Left ventricle myocardium inferior (tissue), 1 donor: ENCODE data around the gene CCDC187. TPM values are rescaled to one million over a fixed set of nuclear protein-coding genes. Genes with fewer than 3 reads are reported as not detected.

ENCODE experiments used
- DNase-seq: peaks from one replicate; pipeline ENCODE4 v3.0.0-alpha.2; 2020
- H3K27ac ChIP-seq: fragments of 200-600 bp; replicated peaks from 2 replicates; pipeline ENCODE4 v1.8.0; 2021
- H3K27me3 ChIP-seq: fragments of 200-600 bp; 2 replicates; pipeline ENCODE4 v1.8.0; 2021; ENCODE audit warnings: low read depth
- H3K36me3 ChIP-seq: fragments of 200-600 bp; 2 replicates; pipeline ENCODE4 v1.8.0; 2021
- H3K4me1 ChIP-seq: fragments of 200-600 bp; 2 replicates; pipeline ENCODE4 v1.8.0; 2021
- H3K4me3 ChIP-seq: fragments of 200-600 bp; 2 replicates; pipeline ENCODE4 v1.8.0; 2021; ENCODE audit warnings: mild to moderate bottlenecking, moderate library complexity
- H3K9me3 ChIP-seq: fragments of 200-600 bp; replicated peaks from 2 replicates; pipeline ENCODE4 v1.8.0; 2021
- intact Hi-C: fragments of 100-400 bp; cut with micrococcal nuclease; formaldehyde crosslinking; loops from one replicate; pipeline ENCODE4 v1.11.0; 2022
- total RNA-seq: library from RNA; stranded (reverse); fragmentation: NEBNext Ultra II Directional; extraction: Animal tissue kit (Norgen Biotek cat#: 25700); gene quantifications from one replicate; pipeline ENCODE4 v1.2.1, GENCODE V29; 2021
- TF ChIP-seq, protein P1 (sequence below): fragments of 200-600 bp; IDR thresholded peaks from 2 replicates; pipeline ENCODE4 v1.8.0; 2021; ENCODE audit warnings: antibody characterized with exemption, mild to moderate bottlenecking, borderline replicate concordance
- donor health status: DM: no; HTN: yes; CAD: no; lungs with severe emphysema.

Gene CCDC187
- total RNA-seq, 1 donor from 2014 or later = not detected

- no peak overlapping the region for H3K27ac ChIP-seq
- H3K9me3 ChIP-seq = no peaks in the 10 kb centered on the region
- intact Hi-C loops = no loop called here
- TF ChIP-seq, protein P1, sequence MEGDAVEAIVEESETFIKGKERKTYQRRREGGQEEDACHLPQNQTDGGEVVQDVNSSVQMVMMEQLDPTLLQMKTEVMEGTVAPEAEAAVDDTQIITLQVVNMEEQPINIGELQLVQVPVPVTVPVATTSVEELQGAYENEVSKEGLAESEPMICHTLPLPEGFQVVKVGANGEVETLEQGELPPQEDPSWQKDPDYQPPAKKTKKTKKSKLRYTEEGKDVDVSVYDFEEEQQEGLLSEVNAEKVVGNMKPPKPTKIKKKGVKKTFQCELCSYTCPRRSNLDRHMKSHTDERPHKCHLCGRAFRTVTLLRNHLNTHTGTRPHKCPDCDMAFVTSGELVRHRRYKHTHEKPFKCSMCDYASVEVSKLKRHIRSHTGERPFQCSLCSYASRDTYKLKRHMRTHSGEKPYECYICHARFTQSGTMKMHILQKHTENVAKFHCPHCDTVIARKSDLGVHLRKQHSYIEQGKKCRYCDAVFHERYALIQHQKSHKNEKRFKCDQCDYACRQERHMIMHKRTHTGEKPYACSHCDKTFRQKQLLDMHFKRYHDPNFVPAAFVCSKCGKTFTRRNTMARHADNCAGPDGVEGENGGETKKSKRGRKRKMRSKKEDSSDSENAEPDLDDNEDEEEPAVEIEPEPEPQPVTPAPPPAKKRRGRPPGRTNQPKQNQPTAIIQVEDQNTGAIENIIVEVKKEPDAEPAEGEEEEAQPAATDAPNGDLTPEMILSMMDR = no peak
- H3K27me3 ChIP-seq = no peaks in the 10 kb centered on the region
- no peak overlapping the region for H3K4me3 ChIP-seq
- DNase-seq = no peak
- peaks cover 25% of the 10 kb centered on the region for H3K36me3 ChIP-seq
- H3K4me1 ChIP-seq = no peaks in the 10 kb centered on the region
Measured at GRCh38 chr9:136226680-136227407, 77.0 kb downstream of the CCDC187 start.

DNA sequence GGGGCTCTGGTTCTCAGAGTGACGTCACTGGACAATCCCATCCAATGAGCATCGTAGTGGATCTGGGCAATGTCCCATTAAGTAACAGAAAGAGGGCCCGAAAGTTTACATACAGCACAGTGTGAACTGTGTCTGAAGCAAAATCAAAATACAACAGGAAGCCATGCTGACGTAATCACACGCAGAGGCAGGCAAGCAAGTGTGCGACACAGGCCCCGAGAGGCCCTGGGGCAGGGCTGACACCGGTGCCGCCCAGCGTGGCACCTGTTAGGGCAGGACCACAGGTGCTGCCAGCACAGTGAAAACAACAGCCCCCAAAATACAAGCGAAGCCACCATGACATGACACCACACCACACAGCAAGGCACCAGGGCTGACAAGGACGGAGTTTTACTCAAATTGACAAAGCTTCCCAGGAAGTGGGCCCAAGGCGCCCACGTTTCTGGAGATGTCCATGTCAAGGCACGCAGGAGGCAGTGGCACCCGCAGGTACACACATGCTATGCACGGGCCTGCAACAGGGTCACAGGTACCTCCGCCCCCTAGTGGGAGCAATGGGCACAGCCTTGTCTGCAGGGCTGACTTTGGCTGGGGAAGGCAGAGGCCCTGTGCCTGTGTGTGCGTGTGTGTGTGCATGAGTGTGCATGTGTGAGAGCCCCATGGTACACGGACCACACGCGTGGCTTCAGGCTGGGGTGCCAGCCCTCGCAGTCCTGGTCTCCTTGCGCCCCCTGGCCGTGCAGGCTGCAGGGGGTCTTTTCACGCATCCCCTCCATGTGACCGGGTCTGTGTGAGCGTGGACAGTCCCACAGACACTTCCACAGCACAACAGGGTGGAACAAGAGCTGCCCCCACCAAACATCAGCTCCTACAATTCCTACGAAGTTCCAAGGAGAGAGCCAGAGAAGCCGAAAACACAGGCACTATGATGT, 77.9 kb downstream of the CCDC187 start:
- Histone ChIP-seq H3K9me3 (no peaks in the 10 kb centered on the region), H3K27me3 (no peaks in the 10 kb centered on the region), H3K4me1 (no peaks in the 10 kb centered on the region), H3K27ac (no peak overlapping the region), H3K4me3 (no peak overlapping the region), H3K36me3 (peaks cover 34% of the 10 kb centered on the region)
- peak; percentile 33 for DNase-seq
- TF ChIP-seq, protein P1 = peak; percentile 82
- intact Hi-C loops = no loop called here

DNA sequence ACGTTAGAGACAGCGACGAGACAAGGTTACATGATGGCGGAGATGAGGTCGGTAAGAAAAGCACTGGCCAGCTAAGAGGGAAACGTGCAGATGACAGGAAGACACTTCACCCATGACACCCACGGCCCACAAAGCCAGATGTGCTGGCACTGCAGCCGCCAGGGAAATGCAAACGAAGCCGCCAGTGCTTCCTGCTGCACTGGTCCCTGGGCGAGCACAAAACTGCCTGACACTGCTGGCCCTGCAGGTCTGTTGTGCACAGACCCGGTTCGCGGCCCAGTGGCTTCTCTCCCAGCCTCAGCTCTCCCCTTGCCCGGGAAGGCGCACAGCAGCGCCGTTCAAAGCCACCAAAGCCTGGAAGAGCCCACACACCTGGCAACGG, 78.5 kb downstream of the CCDC187 start:
- no peak for DNase-seq
- intact Hi-C loops = no loop called here
- Histone ChIP-seq H3K27ac (no peak overlapping the region), H3K4me3 (no peak overlapping the region), H3K27me3 (no peaks in the 10 kb centered on the region), H3K9me3 (no peaks in the 10 kb centered on the region), H3K36me3 (peaks cover 34% of the 10 kb centered on the region), H3K4me1 (no peaks in the 10 kb centered on the region)
- TF ChIP-seq, protein P1 = no peak

DNA sequence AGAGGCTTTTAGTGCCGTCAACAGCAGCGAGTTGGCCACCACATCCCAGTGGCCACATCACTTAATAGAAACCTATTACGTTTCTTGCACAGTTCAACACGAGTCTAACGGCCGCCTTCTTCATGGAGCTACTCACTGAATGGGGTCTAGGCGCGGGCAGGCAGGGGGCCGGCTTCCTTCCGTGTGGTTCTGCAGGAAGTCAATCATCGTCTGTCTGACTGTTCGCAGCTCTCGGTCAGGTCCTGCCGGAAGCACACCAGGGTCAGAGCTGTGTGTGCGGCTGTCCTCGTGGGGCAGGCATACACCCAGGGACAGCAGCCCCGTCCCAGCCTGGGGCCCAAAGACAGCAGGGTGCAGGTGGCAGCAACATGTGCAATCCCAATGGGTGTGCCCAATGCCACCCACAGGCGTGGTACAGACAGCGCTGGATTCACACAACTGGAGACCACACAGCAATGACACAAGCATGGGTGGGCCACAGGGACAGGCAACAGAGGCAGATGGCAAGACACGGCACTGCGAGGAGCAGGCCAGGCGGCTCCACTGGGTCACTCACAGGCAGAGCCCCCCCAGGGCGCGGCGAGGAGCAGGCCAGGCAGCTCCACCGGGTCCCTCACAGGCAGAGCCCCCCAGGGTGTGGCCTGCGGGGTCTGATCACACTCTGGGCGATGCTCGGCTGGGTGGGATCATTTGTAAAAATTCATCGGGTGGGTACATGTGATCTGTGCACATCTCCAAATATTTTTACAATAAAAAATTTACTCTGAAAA, 79.8 kb downstream of the CCDC187 start:
- intact Hi-C loops = no loop called here
- Histone ChIP-seq H3K36me3 (peaks cover 37% of the 10 kb centered on the region), H3K27ac (no peak overlapping the region), H3K9me3 (no peaks in the 10 kb centered on the region), H3K4me1 (no peaks in the 10 kb centered on the region), H3K27me3 (no peaks in the 10 kb centered on the region), H3K4me3 (no peak overlapping the region)
- DNase-seq = no peak
- TF ChIP-seq, protein P1 = no peak

GRCh38 chr9:136222906-136223285, 81.0 kb downstream of the CCDC187 start:
- TF ChIP-seq, protein P1 = no peak
- Histone ChIP-seq H3K27me3 (no peaks in the 10 kb centered on the region), H3K36me3 (peaks cover 48% of the 10 kb centered on the region), H3K4me1 (no peaks in the 10 kb centered on the region), H3K27ac (no peak overlapping the region), H3K4me3 (no peak overlapping the region), H3K9me3 (no peaks in the 10 kb centered on the region)
- intact Hi-C loops = no loop called here
- no peak for DNase-seq
